Left ventricle myocardium superior (tissue), 1 donor: ENCODE measurements around the gene EDA. TPM values are rescaled to one million over a fixed set of nuclear protein-coding genes. Genes with fewer than 3 reads are reported as not detected.
A peak's percentile ranks its signal among the peaks of the same experiment; 100 is the strongest.
"Not testable (repeated sequence)": the region's sequence is repeated elsewhere in the genome, so short reads cannot be mapped to it uniquely, and the experiment has no call there.

ENCODE experiments used
- ATAC-seq: fragments of 200-7000 bp; cut with Tn5 transposase; one replicate; pipeline ENCODE4 v1.9.1; 2020; ENCODE audit warnings: mild to moderate bottlenecking, moderate library complexity
- DNase-seq: peaks from one replicate; pipeline ENCODE4 v3.0.0-alpha.2; 2020
- intact Hi-C: fragments of 100-400 bp; cut with micrococcal nuclease; formaldehyde crosslinking; loops from one replicate; pipeline ENCODE4 v1.11.0; 2022
- total RNA-seq: library from RNA; stranded (reverse); fragmentation: NEBNext Ultra II Directional; extraction: Animal tissue kit (Norgen Biotek cat#: 25700); gene quantifications from one replicate; pipeline ENCODE4 v1.2.1, GENCODE V29; 2021
- donor health status: DM: no; HTN: yes; CAD: no; lungs with severe emphysema.

The EDA gene
- total RNA-seq, 1 donor from 2014 or later = 12.8 TPM

- DNase-seq (no peak), ATAC-seq (no peak)
- intact Hi-C loops = no loop called here
Observed at GRCh38 chrX:69724307-69724706, 108.4 kb downstream of the EDA start.

GRCh38 chrX:69740317-69740716, 124.4 kb downstream of the EDA start:
- ATAC-seq = no peak
- intact Hi-C loops = no loop called here

GRCh38 chrX:69741721-69742120, 125.8 kb downstream of the EDA start:
- intact Hi-C loops = no loop called here
- ATAC-seq (peak; percentile 19), DNase-seq (no peak)

More at GRCh38 chrX:69740317-69740716, 124.4 kb downstream of the EDA start:
- DNase-seq = no peak

GRCh38 chrX:69746051-69746450, 130.1 kb downstream of the EDA start:
- no peak for DNase-seq
- intact Hi-C loops = no loop called here
- ATAC-seq = no peak

GRCh38 chrX:69748055-69748454, 132.1 kb downstream of the EDA start:
- DNase-seq = no peak
- no peak for ATAC-seq
- intact Hi-C loops = no loop called here

- intact Hi-C loops = no loop called here
Observed at GRCh38 chrX:69759921-69760625, 144.2 kb downstream of the EDA start.

GRCh38 chrX:69761633-69762032, 145.7 kb downstream of the EDA start:
- intact Hi-C loops = no loop called here
- DNase-seq (no peak), ATAC-seq (peak; percentile 71)

More at GRCh38 chrX:69759921-69760625, 144.2 kb downstream of the EDA start:
- ATAC-seq (no peak), DNase-seq (no peak)

- ATAC-seq = peak; percentile 53
- no peak for DNase-seq
- intact Hi-C loops = no loop called here
Observed at GRCh38 chrX:69762340-69762739, 146.4 kb downstream of the EDA start.

- no peak for ATAC-seq
- intact Hi-C loops = no loop called here
- DNase-seq = no peak
Observed at GRCh38 chrX:69793260-69793935, 177.5 kb downstream of the EDA start.

GRCh38 chrX:69795702-69796101, 179.8 kb downstream of the EDA start:
- ATAC-seq = no peak
- intact Hi-C loops = no loop called here
- DNase-seq = no peak

- ATAC-seq = no peak
- no peak for DNase-seq
- intact Hi-C loops = no loop called here
Observed at GRCh38 chrX:69807400-69807799, 191.5 kb downstream of the EDA start.

GRCh38 chrX:69808375-69808774, 192.5 kb downstream of the EDA start:
- ATAC-seq = no peak
- intact Hi-C loops = no loop called here
- DNase-seq = no peak

- intact Hi-C loops = no loop called here
- DNase-seq (no peak), ATAC-seq (peak; percentile 28)
Observed at GRCh38 chrX:69813677-69814076, 197.8 kb downstream of the EDA start.

- DNase-seq (no peak), ATAC-seq (no peak)
- intact Hi-C loops = no loop called here
Observed at GRCh38 chrX:69815063-69815462, 199.2 kb downstream of the EDA start.

GRCh38 chrX:69815519-69815918, 199.6 kb downstream of the EDA start:
- intact Hi-C loops = no loop called here
- DNase-seq = no peak
- ATAC-seq = no peak

- ATAC-seq (no peak), DNase-seq (no peak)
- intact Hi-C loops = no loop called here
Observed at GRCh38 chrX:69844636-69845035, 228.7 kb downstream of the EDA start.

- ATAC-seq, intact Hi-C loops, DNase-seq: not testable (repeated sequence)
Observed at GRCh38 chrX:69859999-69860398, 244.1 kb downstream of the EDA start.

- intact Hi-C loops = no loop called here
- DNase-seq = no peak
- no peak for ATAC-seq
Observed at GRCh38 chrX:69876221-69876620, 260.3 kb downstream of the EDA start.

GRCh38 chrX:69884210-69884609, 268.3 kb downstream of the EDA start:
- ATAC-seq = no peak
- intact Hi-C loops = no loop called here
- DNase-seq = no peak

- DNase-seq (no peak), ATAC-seq (no peak)
- intact Hi-C loops = no loop called here
Observed at GRCh38 chrX:69896046-69896445, 280.1 kb downstream of the EDA start.

- intact Hi-C loops = no loop called here
- DNase-seq (no peak), ATAC-seq (no peak)
Observed at GRCh38 chrX:69900491-69900890, 284.6 kb downstream of the EDA start.
